ENCODE measurements around the gene CES2. TPM values are rescaled to one million over a fixed set of nuclear protein-coding genes. Genes with fewer than 3 reads are reported as not detected.

CES2 gene
- total RNA-seq, 1 experiment from 2014 or later: 45.9 TPM

DNA sequence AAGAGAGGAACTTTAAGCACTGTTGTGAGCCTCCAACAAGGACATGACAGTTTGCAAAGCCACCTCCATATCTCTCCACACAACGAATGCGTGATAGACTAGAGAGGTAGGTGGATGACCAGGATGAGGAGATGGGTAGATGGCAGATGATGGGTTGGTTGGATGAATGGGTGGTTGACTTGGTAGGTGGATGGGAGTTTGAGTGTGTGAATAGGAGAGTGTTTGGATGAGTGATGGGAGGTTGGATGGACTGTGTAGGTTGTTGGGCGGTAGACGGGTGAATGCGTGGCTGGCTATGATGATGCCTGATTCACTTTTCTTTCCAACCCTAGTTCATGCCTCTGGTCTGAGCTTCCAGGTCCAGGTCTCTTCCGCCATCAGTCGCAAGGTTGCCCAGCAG, 20.8 kb upstream of the CES2 start:
- in situ Hi-C loops (cut with HindIII; ENCODE audit: low pct_unique_long_range_greater_than_20kb, low sequenced_read_pairs): no loop called here
- no peak for DNase-seq (ENCODE audit: low read depth)

DNA sequence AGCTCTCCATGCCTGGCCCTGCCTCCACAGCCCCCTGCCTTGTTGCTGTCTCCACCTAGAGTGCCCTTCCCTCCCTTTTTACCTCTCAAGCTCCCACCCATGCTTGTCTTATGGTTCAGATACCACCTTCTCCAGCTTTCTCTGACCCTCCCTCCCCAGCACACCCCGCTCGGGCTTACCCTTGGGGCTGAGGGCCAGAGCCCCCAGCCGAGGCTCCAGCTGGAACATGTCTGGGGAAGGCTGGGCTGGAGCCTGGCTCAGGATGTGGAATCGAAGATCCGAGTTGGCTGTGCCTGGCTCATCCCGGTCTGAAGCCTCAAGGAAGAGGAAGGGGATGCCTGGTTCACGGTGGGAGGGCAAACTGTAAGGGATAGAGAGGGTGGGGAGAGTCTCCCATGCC, 20.3 kb upstream of the CES2 start:
- in situ Hi-C loops (cut with HindIII; ENCODE audit: low pct_unique_long_range_greater_than_20kb, low sequenced_read_pairs): no loop called here
- no peak for DNase-seq (ENCODE audit: low read depth)

DNA sequence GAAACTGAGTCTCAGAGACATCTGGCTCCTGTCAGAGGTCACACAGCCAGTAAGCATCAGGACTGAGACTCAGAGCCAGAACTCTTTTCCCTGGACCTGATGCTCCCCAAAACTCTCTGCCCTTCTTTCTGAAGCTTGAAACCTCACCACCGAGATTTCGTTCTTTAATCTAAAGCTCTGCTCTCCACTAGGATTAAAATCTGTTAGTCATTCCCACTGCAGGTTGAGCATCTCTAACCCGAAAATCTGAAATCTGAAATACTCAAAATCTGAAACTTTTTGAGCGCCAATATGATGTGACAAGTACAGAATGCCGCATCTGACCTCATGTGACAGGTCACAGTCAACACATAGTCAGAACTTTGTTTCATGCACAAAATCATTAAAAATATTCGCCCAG, 18.8 kb upstream of the CES2 start:
- no peak for DNase-seq (ENCODE audit: low read depth)
- in situ Hi-C loops (cut with HindIII; ENCODE audit: low pct_unique_long_range_greater_than_20kb, low sequenced_read_pairs): no loop called here

DNA sequence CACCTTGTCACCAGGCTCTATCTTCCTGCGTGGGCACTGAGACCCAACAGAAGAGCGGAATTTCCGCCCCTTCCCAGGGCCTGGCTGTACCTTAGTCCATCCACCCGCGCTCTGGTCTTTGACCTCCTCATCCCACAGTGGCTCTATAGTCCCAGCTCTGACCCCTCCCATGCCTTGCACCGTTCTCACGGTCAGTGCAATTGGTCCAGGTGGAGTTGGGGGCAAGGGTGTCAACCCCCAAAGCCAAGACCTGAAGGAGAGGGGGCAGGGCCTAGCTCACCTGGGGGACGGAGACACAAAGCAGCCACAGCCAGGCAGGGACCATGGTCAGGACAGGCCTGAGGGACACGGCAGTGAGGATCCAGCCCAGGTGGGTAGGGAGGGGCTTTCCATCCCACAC, 17.6 kb upstream of the CES2 start:
- in situ Hi-C loops (cut with HindIII; ENCODE audit: low pct_unique_long_range_greater_than_20kb, low sequenced_read_pairs): no loop called here
- no peak for DNase-seq (ENCODE audit: low read depth)

DNA sequence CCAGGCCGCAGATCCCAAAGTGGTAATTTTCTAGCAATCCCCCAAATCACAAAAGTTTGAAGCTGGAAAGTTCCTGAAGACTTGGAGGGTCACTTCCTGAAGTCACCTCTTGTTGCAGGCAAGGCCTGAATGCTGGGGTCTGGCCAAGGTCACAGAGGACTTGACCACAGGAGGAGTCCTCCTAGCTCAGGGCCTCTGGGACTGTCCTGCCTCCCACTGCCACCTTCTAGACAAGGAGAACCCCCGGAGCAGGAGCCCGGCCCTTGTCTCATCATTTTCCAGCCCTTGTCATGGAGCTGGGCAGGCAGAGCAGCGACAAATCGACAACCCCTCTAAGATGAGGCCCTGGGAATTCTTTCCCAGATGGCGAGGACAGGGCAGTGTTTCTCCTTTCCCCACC, 17.0 kb upstream of the CES2 start:
- no peak for DNase-seq (ENCODE audit: low read depth)
- in situ Hi-C loops (cut with HindIII; ENCODE audit: low pct_unique_long_range_greater_than_20kb, low sequenced_read_pairs): no loop called here

DNA sequence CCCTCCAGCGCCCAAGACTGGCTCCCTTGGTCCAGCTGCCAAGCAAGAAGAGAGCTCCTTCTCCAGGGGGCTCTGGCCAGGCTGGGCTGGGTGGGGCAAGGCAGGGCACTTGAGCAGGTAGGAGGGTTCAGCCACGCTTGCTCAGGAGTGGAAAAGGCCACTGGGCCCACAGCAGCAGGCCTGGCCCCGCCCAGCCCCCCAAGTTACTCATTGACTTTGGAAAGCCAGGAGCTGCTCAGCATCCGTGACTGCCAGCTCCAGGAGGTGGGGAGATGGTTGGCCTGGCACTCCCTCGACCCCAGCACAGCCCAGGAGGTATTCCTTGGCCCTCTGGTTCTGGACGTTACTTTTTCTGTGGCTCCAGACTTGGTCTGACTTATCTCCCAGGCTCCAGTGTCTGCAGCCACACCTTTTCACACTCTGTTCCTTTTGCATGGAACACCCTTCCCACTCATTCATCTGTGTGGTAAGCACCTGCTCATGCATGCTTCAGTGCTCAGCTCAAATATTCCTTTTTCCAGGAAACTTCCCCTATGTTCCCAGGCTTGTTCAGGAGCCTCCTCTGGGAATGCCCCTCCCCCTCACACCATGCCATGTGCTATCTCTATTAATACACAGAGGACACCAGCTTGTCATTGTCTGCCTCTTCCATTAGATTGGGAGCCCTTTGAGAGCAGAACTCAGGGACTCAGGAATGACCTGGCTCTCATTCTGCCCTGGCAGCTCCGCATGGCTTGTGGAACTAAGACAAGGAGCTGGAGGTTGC, 16.3 kb upstream of the CES2 start, which contains the start of gene CDH16:
TSS of gene CDH16 (minus strand) at position 83 of the 766 bp plus-strand sequence. CDS start 820 bp downstream, outside the sequence.
- in situ Hi-C loops (cut with HindIII; ENCODE audit: low pct_unique_long_range_greater_than_20kb, low sequenced_read_pairs): no loop called here
- peak; percentile 94 for DNase-seq (ENCODE audit: low read depth)

DNA sequence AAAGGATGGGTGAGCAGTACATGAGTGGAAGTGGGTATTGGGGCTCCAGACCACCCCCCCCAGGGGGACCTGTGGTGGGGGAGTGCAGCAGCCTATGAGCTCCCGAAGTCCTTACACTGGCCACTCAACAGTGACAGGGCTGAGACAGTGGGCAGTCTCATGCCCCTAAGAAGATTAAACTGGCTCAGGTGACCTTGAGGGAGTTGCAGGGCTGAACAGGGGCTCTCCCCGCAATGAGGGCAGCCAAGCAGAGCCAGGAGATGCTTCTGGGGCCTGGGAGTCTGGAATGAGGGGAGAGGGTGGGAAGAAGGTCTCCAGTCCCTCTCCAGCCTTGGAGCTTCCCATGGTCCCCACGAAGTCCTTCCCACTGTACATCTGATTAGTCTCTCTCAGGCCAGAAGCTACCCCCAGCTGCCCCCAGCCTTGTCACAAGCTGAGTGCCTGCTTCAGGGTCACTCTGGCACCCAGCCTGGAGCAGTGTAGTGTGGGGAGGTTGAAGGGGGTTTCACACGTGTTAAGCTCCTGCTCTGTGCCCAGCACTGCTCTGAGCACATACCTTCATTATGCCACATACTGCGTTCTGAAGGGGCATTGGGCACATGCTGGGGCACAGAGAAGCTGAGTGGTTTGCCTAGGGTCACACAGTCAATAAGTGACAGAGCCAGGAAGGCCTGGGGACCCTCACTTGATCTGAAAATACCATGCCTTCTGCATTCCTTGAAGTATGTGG, 15.6 kb upstream of the CES2 start:
- in situ Hi-C loops (cut with HindIII; ENCODE audit: low pct_unique_long_range_greater_than_20kb, low sequenced_read_pairs): no loop called here
- DNase-seq (ENCODE audit: low read depth): no peak

DNA sequence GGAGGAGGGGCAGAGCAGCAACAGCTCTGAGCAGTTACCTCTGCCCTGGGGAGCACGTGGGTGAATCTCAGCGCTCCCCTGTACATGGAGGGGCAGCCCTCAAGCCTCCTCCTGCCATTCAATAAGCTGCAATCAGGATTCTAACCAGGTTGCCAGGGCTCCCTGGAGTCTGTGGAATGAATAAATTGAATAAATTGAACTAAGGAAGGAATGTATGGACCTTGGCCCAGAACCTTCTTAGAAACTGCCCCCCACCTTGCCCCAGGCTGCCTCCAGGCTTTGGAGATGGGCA, 15.1 kb upstream of the CES2 start:
- DNase-seq (ENCODE audit: low read depth): no peak
- in situ Hi-C loops (cut with HindIII; ENCODE audit: low pct_unique_long_range_greater_than_20kb, low sequenced_read_pairs): no loop called here

DNA sequence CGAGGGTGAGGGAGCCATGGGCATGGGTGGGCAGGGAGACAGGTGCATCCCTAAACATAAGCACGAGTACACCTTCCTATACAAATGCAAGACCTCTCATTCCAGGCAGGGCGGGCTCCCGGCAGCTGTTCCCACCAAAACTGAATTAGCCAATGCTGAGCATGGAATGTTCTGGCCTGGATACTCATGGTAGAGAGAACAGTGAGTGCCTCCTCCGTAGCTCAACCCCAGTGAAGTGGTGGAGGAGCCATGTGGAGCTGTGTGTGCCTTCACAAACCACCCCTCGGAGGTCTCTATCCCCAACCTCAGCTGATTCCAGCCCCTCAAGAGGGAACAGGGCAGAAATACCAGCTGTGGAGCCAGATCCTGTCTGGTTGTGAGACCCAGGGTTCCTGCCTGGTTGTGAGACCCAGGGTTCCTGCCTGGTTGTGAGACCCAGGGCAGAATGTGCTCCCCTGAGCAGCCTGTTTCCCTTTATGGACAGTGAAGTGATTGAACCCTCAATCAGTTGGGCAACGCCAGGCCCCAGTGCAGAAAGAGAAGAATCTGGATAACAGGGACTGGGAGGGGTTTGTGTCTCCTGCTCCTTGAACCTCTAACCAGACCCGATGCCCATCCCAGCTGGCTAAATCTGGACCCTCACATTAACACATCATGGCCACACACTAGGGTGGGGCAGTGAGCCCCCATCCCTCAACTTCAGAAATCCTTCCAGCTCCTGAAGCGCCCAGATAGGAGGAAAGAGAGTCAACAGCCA, 14.2 kb upstream of the CES2 start:
- no peak for DNase-seq (ENCODE audit: low read depth)
- in situ Hi-C loops (cut with HindIII; ENCODE audit: low pct_unique_long_range_greater_than_20kb, low sequenced_read_pairs): no loop called here

DNA sequence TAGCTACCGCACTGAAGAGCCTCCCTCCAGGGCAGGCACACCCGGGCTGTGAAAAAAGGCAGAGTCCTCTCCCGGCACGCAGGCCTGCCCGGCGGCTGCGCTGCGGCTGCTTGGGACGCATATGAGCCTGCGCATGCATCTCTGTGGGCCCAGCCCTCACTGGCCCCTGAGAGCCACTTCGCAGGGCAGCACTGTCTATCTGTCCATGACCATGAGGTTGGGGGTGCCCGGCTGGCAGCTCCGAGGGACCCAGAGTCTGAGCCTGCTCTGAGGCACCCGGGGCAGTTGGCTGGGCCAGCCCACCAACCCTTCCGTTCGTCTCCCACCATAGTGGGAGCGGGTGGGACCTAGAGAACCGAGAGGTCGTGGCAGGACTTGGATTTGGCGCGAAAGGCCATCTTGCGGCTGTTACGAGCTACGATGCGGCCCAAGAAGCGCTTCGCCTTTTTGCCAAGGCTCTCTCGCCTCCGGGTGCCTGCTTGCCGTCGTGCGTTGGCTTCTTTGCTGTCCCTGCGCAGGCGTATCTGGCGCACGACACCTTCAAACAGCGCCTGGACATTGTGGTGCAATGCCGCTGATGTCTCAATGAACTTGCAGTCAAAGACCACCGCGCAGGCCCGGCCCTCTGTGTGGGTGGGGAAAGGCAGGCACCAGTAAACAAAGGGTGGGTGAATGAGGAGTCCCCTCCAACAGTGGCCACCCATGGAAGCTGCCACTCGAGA, 13.4 kb upstream of the CES2 start:
- DNase-seq (ENCODE audit: low read depth): no peak
- in situ Hi-C loops (cut with HindIII; ENCODE audit: low pct_unique_long_range_greater_than_20kb, low sequenced_read_pairs): no loop called here

DNA sequence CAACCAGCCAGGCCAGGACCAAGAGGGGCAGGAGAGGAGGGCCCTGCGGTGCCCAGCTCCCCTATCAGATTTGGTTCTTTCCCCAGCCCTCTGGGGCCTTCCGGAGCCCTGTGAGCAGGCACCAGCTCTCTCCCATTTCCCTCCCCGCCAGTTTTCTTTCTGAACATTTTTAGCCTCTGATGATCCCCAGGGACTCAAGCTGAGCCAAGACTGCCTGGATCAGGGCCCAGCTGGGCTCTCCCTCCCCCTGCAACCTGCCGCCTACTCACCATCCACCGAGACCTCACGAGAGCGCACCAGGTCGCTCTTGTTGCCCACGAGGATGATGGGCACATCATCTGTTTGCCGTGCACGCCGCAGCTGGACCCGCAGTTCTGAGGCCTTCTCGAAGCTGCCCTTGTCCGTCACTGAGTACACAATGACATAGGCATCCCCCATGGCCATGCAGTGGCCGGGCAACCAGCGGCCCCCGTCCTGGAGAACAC, 12.0 kb upstream of the CES2 start:
- DNase-seq (ENCODE audit: low read depth): no peak

DNA sequence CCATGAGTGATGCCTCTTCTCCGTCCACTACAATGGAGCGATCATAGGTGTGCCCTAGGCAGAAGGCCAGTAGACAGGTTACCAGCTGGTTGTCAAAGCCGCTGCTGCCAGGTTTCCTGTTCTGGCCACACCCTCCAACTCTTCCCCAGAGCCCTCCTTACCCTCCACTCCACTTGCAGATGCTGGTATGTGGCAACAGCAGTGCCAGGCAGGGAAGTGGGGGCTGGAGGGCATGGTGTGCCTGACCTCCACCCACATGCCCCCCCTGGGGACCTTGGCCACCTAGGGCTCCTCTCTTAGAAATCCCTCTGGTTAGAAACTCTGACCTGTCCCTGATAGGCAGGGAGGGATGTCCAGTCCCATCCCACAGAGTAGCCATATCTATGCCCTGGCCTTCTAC, 11.4 kb upstream of the CES2 start:
- no peak for DNase-seq (ENCODE audit: low read depth)
- in situ Hi-C loops (cut with HindIII; ENCODE audit: low pct_unique_long_range_greater_than_20kb, low sequenced_read_pairs): no loop called here

More for the DNA sequence above, 12.0 kb upstream of the CES2 start:
- in situ Hi-C loops (cut with HindIII; ENCODE audit: low pct_unique_long_range_greater_than_20kb, low sequenced_read_pairs): no loop called here

DNA sequence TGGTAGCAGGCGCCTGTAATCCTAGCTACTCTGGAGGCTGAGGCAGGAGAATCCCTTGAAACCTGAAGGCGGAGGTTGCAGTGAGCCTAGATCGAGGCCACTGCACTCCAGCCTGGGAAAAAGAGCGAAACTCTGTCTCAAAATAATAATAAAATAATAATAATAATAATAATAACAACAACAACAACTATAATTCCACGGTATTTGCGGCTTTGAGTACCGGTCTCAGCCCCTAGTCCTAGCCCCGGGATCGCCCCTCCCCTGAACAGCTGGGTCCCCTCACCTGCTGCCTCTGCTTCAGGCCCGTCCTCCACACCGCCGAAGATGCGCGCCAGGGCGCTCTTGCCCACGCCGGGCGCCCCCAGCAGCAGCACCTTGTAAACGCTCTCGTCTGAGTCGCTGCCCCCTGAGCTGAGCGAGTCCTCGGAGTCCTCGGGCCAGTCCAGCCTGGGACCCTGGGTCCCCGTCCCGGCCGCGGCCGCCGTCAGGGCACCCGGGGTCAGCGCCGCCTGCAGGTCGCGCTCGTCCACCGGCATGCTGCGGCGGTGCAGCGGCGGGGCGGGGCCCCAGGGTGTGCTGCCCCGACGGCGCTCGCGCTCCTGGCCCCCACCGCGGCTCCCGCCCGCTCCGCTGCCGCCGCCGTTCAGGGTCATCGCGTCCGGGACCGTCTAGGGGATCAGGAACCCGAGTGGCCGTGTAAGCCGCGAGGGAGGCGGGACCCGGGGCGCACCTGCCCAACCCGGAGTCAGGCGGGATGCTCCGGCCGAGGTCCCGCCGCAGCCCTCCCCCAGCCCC, 10.6 kb upstream of the CES2 start:
- in situ Hi-C loops (cut with HindIII; ENCODE audit: low pct_unique_long_range_greater_than_20kb, low sequenced_read_pairs): no loop called here
- DNase-seq (ENCODE audit: low read depth): peak; percentile 56

DNA sequence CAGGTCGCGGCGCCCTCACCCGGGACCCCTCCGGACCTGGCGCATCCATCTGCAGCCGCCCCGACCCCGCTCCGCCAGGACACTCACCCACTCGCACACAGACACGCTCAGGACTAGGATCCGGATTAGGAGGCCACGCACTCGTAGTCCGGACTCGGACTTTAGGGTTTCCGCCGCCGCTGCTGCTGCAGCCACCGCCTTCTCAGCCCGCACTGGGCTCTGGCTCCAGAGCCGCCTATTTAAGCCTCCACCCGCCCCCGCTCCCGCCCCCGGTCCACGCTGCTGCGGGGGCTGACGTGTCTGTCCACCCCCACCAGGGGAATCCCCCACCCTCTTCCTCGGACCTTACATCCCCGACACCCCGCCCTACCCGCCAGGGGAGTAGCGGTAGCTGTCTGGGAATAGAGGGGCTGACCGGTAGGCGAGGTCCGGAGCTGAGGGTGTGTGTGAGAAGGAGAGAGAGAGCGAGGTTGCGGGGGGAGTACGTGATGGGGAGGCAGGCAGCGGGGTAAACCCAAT, 9.9 kb upstream of the CES2 start, which contains the start of gene RRAD:
TSS of gene RRAD (minus strand) at position 214 of the 519 bp plus-strand sequence. CDS start 356 bp downstream, outside the sequence.
- peak; percentile 76 for DNase-seq (ENCODE audit: low read depth)
- in situ Hi-C loops (cut with HindIII; ENCODE audit: low pct_unique_long_range_greater_than_20kb, low sequenced_read_pairs): no loop called here

DNA sequence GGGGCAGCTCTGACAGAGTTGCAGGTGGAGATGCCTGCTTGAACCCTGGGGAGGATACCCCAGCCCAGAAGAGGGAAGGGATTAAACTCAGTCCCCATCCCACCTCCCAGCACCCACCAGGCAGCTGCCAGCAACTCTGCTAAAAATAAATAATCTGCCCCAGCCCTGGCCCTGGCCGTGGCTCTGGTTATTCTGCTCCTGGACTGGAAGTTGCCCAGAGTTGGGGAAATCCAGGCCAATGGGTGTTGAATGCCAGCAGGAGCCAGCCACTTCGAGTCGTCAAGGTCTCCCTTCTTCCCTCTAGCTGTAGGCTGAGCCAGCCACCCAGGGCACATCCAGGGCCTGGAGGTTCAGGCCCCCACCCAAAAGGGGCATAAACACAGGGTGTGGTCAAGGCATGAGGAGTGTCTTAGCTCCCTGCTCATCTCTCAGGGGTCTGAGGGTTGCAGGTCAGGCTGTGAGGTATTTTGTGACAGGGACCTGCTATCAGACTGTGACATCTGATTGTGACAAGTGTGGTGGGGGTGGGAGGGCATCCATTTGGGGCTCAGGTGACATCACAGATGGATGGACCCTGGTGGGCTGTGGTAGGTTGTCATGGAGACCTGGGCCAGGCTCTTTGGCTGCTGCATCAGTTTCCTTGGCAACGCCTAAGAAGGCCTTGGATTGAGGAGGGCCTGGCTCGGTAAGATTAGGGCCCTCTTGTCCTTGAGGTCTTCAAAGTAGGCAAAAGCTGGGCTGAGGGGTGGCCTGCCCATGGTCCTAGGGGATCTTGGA, 9.0 kb upstream of the CES2 start:
- peak; percentile 49 for DNase-seq (ENCODE audit: low read depth)
- in situ Hi-C loops (cut with HindIII; ENCODE audit: low pct_unique_long_range_greater_than_20kb, low sequenced_read_pairs): no loop called here

DNA sequence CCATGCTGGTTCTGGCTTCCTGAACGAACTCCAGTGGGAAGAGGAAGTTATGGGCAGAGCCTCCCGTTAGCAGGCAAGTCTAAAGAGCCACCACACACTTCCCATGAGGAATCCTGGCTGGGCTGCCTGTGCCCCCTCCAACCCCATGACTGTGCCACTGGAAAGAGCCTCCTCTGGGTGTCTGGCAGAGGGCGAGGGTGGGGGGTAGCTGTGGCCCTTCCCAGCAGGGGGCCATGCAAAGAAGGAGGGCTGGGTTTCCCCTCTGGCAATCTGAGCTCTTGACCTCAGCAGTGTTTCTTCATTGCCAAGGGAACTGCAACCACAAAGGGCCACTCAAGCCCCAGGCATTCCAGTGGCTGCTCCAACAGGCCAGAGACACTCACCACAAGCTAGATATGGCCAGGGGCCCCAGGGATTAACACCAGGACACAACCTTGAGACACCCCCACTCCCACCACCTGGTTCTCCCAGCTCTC, 8.3 kb upstream of the CES2 start:
- in situ Hi-C loops (cut with HindIII; ENCODE audit: low pct_unique_long_range_greater_than_20kb, low sequenced_read_pairs): no loop called here
- DNase-seq (ENCODE audit: low read depth): peak; percentile 96

Data from Caki2 (cell line).